WERI-Rb-1 (cell line): ENCODE results near the gene PKNOX2.

Experiments
- DNase-seq: peaks from one replicate; pipeline ENCODE4 v3.0.0-alpha.2; 2020
- H3K27ac ChIP-seq: fragments of 250-450 bp; sonication (Bioruptor Pico); 2 replicates; pipeline ENCODE4 v1.5.1; 2020; ENCODE audit warnings: mild to moderate bottlenecking, moderate library complexity
- H3K27me3 ChIP-seq: fragments of 250-450 bp; sonication (Bioruptor Pico); 2 replicates; pipeline ENCODE4 v1.5.1; 2021; ENCODE audit warnings: mild to moderate bottlenecking, low read depth, moderate library complexity; ENCODE audit not compliant: insufficient read depth, severe bottlenecking
- H3K36me3 ChIP-seq: fragments of 250-450 bp; sonication (Bioruptor Pico); 2 replicates; pipeline ENCODE4 v1.5.1; 2020; ENCODE audit warnings: mild to moderate bottlenecking, moderate library complexity
- H3K4me3 ChIP-seq: 2 replicates; pipeline ENCODE4 v1.5.1; 2011; ENCODE audit warnings: low read depth, mild to moderate bottlenecking, control low read depth, low read length
- H3K9me3 ChIP-seq: fragments of 250-450 bp; sonication (Bioruptor Pico); 2 replicates; pipeline ENCODE4 v1.5.1; 2021; ENCODE audit warnings: mild to moderate bottlenecking, moderate library complexity; ENCODE audit not compliant: severe bottlenecking
- TF ChIP-seq, protein P1 (sequence below): IDR thresholded peaks from 2 replicates; pipeline ENCODE4 v1.5.1; 2011; ENCODE audit warnings: low read depth, mild to moderate bottlenecking, control low read depth, inconsistent platforms, low read length

Gene PKNOX2

DNA sequence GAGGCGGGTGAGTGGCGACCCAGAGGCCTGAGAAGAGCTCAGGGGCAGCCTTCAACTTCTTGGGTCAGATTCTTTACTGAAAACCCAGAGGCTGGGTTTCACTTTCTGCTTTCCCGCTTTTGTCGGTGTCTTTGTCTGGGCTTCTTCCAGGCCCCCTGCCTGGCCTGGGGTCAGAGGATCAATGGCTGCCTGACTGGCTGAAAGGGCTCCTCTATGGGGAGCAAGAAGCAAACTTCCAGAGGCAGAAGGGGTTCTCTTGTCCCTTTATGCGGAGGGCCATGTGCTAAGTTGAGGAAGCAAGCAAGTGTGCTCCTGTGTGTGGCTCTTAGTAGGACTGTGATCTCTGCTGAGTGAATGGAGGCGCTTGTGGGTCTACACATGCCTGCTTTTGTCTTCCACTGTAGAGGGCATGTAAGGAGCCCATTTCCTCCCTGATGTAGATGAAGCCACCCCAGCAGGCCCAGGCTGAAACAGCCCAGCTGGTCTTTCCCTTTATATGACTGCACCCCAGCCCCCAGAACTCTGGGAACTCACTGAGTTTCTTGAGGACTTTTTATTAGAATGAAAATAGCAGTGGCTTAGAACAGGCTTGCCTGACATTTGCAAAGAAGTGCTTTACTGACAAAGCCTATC is 1.0 kb upstream of the PKNOX2 start:
- TF ChIP-seq, protein P1, sequence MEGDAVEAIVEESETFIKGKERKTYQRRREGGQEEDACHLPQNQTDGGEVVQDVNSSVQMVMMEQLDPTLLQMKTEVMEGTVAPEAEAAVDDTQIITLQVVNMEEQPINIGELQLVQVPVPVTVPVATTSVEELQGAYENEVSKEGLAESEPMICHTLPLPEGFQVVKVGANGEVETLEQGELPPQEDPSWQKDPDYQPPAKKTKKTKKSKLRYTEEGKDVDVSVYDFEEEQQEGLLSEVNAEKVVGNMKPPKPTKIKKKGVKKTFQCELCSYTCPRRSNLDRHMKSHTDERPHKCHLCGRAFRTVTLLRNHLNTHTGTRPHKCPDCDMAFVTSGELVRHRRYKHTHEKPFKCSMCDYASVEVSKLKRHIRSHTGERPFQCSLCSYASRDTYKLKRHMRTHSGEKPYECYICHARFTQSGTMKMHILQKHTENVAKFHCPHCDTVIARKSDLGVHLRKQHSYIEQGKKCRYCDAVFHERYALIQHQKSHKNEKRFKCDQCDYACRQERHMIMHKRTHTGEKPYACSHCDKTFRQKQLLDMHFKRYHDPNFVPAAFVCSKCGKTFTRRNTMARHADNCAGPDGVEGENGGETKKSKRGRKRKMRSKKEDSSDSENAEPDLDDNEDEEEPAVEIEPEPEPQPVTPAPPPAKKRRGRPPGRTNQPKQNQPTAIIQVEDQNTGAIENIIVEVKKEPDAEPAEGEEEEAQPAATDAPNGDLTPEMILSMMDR = no peak
- Histone ChIP-seq H3K4me3 (no peak overlapping the region), H3K9me3 (no peaks in the 10 kb centered on the region), H3K27ac (no peak overlapping the region), H3K36me3 (no peaks in the 10 kb centered on the region), H3K27me3 (no peaks in the 10 kb centered on the region)
- DNase-seq = no peak

DNA sequence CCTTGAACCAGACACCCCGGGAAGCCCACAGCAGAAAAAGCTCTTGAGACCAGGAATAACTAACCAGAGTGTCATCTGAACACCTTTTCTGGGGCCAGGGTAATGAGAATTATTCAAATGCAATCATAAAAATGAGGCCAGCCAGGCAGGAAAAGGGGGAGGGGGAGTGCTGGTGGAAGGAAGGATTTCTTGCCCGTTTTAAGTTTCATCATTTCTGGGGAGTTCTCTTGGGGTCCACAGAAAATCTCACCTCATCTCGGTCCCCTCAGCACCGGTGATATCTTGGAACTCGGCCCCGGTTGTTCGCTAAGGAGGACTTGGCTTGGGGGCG is 495 bp upstream of the PKNOX2 start:
- Histone ChIP-seq H3K9me3 (no peaks in the 10 kb centered on the region), H3K36me3 (no peaks in the 10 kb centered on the region), H3K27ac (peak overlapping the region; percentile 53), H3K27me3 (no peaks in the 10 kb centered on the region), H3K4me3 (peak overlapping the region; percentile 30)
- TF ChIP-seq, protein P1 = no peak
- no peak for DNase-seq

GRCh38 chr11:125165111-125165842 is 726 bp downstream of the PKNOX2 start:
- DNase-seq = no peak
- TF ChIP-seq, protein P1 = no peak
- Histone ChIP-seq H3K27me3 (no peaks in the 10 kb centered on the region), H3K27ac (peak overlapping the region; percentile 69), H3K4me3 (peak overlapping the region; percentile 76), H3K9me3 (no peaks in the 10 kb centered on the region), H3K36me3 (no peaks in the 10 kb centered on the region)

- DNase-seq = no peak
- Histone ChIP-seq H3K27ac (peak overlapping the region; percentile 69), H3K4me3 (peak overlapping the region; percentile 76), H3K9me3 (no peaks in the 10 kb centered on the region), H3K36me3 (no peaks in the 10 kb centered on the region), H3K27me3 (no peaks in the 10 kb centered on the region)
- TF ChIP-seq, protein P1 = no peak
These were observed 1.6 kb downstream of the PKNOX2 start for GRCh38 chr11:125165843-125166763.

DNA sequence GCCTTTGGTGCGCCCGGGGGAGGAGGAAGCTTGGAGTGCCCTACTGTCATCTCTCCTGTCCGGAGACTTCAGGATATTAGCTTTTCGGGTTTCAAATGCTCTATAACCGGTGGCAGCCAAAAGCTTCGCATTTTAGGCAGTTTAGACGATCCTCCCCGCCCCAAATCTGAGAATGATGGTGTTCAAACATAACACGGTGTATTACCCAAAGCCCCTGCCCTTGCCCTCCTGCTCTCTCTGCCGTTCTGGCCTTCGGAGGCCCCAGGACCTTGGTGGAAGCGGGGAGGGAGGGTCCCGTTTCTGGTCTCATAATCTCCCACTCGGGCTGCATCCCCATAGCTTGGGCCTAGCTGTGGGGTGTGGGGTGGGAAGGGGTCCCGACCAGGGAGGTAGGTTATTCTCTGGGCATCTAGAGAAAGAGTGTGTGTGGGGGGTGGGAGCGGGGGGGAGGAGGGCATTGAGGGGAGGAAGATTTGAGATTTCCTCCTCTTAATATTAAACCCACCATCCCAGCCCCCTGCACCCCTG is 2.3 kb downstream of the PKNOX2 start:
- no peaks in the 10 kb centered on the region for H3K36me3 ChIP-seq
- H3K9me3 ChIP-seq = no peaks in the 10 kb centered on the region
- TF ChIP-seq, protein P1 = no peak
- H3K4me3 ChIP-seq = peak overlapping the region; percentile 76
- peak overlapping the region; percentile 69 for H3K27ac ChIP-seq
- no peak for DNase-seq
- no peaks in the 10 kb centered on the region for H3K27me3 ChIP-seq
